Activated T-cell treated with anti-CD3 and anti-CD28 coated beads for 24 hours (primary cell): ENCODE data around the gene HYLS1.
"Not testable (repeated sequence)": the region's sequence is repeated elsewhere in the genome, so short reads cannot be mapped to it uniquely, and the experiment has no call there.

Experiments
- DNase-seq: peaks from one replicate; pipeline ENCODE4 v3.0.0-alpha.2; 2020; ENCODE audit warnings: low read depth

The HYLS1 gene

GRCh38 chr11:125887373-125888324 lies at the start of gene HYLS1:
TSS of gene HYLS1 (plus strand) at chr11:125887668. CDS start at chr11:125899369, 11,701 bp downstream.
- DNase-seq = peak; percentile 94

- no peak for DNase-seq
These were observed 45.0 kb upstream of the HYLS1 start for GRCh38 chr11:125842321-125842948.

DNA sequence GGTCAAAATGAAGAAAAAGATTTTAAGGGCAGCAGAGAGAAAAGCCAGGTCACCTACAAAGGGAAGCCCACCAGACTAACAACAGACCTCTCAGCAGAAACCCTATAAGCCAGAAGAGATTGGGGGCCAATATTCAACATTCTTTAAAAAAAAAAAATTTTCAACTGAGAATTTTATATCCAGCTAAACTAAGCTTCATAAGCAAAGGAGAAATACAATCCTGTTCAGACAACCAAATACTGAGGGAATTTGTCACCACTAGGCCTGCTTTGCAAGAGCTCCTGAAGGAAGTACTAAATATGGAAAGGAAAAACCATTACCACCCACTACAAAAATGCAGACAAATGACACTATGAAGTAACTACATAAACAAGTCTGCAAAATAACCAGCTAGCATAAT lies 41.3 kb upstream of the HYLS1 start:
- no peak for DNase-seq

DNA sequence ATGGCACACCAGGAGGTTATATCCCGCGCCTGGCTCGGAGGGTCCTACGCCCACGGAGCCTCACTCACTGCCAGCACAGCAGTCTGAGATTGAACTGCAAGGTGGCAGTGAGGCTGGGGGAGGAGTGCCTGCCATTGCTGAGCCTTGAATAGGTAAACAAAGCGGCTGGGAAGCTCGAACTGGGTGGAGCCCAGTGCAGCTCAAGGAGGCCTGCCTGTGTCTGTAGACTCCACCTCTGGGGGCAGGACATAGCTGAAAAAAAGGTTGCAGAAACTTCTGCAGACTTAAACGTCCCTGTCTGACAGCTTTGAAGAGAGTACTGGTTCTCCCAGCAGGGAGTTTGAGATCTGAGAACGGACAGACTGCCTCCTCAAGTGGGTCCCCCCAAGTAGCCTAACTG lies 29.8 kb upstream of the HYLS1 start:
- DNase-seq = not testable (repeated sequence)

DNA sequence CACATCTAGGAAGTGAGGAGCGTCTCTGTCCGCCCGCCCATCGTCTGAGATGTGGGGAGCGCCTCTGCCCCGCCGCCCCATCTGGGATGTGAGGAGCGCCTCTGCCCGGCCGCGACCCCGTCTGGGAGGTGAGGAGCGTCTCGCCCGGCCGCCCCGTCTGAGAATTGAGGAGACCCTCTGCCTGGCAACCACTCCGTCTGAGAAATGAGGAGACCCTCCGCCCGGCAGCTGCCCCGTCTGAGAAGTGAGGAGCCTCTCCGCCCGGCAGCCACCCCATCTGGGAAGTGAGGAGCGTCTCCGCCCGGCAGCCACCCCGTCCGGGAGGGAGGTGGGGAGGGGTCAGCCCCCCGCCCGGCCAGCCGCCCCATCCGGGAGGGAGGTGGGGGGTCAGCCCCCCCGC lies 24.7 kb upstream of the HYLS1 start:
- DNase-seq = not testable (repeated sequence)

DNA sequence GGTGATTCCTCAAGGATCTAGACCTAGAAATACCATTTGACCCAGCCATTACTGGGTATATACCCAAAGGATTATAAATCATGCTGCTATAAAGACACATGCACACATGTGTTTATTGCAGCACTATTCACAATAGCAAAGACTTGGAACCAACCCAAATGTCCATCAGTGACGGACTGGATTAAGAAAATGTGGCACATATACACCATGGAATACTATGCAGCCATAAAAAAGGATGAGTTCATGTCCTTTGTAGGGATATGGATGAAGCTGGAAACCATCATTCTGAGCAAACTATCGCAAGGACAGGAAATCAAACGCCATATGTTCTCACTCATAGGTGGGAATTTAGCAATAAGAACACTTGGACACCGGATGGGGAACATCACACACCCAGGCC lies 22.1 kb upstream of the HYLS1 start:
- not testable (repeated sequence) for DNase-seq

DNA sequence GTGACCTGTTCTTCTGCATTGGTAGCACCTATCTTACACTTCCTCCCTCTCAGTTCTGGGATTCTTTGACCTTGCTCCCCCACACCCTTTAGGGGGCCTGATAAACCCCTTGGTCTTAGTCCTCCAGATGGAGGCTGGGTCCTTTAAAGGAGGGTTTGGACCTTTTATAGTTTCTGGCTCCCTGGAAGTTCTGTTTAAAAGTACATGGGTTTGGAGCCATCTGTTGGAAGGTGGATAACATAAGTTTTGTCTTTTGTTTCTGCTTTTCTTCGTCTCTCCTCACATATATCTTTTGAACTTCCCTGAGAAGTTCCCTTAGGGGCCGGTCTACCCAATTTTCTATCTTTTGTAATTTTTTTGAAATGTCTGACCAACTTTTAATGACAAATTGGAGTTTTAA lies 17.9 kb upstream of the HYLS1 start:
- no peak for DNase-seq

DNA sequence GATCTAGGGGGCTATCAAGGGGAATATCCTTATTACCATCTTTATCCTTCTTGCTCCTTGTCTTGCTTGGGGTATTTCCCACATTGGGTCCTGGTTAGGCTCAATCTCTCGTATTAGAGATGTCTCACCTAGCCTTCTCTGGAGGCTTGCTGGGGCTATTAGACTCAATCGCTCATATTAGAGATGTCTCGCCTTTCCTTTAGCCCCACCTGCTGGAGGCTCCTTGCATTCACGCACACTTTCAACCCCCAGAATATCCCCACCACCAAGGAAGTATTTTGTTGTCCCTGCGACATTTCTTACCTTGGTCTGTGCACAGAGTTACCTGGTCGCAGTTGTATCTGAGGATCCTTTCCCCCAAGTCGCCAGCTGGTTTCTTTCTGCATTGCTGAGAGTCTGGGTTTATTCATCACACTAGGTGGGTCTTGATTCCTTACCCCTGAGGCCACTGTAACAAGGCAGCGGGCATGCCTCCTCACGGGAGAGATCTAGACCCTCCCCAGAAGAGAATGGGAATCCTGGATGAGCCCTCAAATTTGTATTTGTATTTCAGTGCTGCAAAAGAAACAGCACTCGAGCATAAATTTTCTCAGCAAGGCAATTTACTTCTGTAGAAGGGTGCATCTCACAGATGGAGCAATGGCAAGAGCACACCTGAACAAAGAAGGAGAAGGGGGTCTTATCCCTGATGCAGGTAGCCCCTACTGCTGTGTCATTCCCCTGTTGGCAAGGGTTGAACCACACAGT lies 15.9 kb upstream of the HYLS1 start:
- no peak for DNase-seq

DNA sequence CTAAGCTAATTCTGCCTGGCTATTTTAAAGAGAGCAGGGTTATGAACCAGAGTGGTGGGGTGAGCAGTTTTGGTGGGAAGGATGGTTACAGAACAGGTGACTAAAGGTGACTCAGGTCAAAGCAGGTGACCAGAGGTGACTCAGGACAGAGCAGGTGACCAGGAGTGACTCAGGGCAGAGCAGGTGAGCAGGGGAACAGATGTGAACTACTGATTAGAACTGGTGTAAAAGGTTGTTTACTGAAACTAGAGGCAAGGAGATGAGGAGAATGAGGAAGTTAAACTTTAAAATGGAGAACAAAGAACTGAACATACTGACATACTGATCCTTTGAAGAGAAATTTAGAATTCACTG lies 15.4 kb upstream of the HYLS1 start:
- DNase-seq = no peak

DNA sequence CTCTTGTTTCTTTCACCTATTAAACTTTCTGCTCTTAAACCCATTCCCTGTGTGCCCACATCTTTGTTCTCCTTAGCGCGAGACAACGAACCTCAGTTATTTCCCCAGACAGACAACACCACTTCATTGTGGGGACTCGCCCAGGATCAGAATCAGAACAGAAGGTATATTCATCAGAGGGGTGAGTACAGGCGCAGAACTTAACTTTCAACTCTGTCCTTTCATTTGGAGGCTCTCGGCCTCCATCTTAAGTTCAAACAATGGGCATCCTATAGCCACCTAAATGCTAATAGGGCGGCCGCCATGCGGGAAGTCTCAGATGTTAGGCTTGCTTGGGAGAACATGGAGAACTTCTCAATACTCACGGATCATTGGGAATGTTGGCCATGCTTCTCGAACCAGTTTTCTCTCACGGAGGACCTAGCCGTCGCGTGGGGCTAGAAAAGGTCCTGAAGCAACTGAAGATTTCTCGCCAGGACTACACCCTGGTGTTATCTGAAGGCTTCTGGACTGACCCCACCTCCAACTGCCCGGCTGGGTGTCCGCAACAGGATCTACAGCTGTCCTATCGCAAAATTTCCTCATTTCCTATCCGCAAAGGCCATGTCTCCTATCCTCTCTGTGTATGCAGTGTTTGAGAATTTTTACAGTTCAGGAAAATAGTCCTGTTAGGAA lies 13.4 kb upstream of the HYLS1 start:
- no peak for DNase-seq

DNA sequence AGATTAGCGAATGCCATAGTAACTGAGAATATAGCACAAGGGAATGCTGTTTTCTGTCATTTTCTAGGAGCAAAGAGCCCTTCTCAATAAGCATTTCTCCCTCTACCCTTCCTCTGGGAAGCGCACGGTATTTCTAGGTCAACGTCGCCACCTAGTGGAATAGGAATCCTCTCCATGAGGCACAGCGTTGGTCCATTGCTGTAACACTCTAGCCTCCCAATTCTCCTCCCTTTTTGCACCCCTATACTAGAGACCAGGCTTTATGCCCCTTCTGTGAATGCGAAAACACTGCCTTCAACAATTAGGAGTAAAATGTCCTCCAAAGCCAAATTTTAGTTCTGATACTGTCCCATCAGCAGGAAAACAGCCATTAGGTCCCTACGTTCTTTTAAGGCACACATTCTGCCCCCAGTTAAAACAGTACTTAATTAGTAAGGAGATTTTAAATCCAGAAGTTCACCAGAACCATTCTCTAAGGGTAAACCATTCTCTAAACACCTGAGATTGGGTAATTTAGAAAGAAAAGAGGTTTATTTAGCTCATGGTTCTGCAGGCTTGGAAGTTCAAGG lies 12.8 kb upstream of the HYLS1 start:
- DNase-seq = peak; percentile 50

DNA sequence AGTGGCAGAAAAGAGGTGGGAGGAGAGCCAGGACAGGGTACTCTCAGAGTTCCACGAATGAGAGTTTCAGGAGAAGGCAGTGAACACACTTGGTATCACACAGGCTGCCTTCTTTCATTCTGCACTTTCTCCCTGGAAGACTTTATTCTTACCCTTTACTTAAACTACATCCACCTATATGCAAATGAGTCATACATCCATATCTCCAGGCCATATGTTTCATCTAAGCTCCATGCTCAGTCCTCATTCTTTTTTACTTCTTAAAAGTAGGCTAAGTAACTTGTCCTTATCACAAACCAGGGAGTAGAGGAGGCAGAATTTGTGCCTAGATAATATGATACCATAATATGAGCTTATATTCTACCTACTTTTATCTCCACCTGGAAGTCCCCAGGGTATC lies 6.2 kb upstream of the HYLS1 start:
- DNase-seq = no peak

DNA sequence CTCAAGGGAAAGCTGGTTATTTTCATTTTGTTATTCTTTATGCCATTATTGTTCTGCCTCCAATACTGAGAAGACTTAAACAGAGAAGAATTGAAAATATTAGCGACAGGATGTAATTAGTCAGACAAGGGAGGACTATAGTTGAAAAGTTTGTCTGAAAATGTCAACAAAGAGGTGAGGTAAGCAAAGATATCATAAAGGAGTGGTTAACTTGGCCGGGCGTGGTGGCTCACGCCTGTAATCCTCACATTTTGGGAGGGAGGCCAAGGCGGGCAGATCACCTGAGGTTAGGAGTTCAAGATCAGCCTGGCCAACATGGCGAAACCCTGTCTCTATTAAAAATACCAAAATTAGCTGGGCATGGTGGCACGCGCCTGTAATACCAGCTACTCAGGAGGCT lies 4.1 kb upstream of the HYLS1 start:
- no peak for DNase-seq

DNA sequence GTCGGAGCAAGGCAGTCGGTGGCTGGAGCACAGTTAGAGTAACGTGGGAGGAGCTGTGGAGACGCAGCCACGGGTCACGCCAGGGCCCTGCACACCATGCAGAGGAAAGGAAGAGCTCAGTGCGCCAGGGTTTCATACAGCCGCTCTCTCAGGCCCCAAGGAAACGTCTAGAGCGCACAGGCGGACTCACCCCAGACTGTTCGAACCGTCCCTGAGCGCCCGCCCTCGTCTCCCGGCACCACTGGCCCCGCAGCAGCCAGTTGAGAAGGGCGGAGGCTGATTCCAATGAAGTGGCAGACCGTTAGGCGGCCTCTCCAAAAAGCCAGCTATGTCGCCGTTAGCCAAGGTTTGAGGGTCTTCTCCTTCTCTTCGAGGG lies 483 bp upstream of the HYLS1 start:
- DNase-seq = no peak

DNA sequence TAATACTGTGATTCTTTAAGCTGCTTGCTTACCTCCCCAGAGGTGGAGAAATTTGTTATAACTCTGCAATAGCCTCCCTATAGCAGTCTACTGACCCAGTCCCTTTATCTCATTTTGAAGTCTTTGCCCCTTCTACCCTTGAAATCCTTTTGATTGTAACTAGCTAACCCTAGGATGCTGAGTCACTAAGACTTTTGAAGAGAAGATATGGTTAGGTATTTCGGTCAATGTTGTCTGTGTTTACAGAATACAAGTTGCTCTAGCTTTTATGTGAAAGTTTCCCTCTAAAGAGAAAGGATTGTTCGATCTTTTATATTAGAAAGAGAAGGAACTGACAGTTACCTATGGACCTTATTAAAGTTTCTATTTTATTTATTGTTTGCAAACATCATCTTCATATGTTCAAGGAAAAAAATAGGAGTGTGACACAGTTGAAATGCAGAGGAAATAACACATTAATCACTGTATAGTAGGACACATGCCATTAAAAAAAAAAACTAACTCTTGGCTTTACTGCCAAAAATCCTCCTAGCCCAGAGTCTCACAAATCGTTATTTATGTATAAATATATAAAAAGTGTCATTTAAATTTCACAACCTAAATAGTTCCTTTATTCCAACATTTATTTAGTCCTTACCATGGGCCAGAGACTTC lies 3.1 kb downstream of the HYLS1 start:
- no peak for DNase-seq

DNA sequence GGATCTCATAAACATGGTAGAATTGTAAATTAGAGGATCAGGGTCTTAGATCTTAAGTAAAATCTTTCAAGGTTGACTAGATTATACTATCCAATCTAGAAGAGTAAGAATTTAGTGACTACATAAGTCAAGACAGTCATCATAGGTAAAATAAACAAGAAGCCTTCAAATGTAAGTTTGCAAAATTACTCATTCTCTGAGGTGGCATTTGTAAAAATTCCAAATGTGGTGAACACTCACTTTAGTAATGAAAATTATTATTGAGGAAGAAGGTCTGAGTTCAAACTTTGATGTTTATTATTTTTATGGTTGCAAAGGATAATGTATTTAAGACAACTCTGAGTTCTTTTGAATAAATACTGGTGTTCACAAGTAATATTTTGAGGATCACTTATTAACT lies 4.6 kb downstream of the HYLS1 start:
- DNase-seq = no peak

- no peak for DNase-seq
These were observed 5.5 kb downstream of the HYLS1 start for GRCh38 chr11:125892994-125893393.

- no peak for DNase-seq
These were observed 14.4 kb downstream of the HYLS1 start for GRCh38 chr11:125901872-125902271.

DNA sequence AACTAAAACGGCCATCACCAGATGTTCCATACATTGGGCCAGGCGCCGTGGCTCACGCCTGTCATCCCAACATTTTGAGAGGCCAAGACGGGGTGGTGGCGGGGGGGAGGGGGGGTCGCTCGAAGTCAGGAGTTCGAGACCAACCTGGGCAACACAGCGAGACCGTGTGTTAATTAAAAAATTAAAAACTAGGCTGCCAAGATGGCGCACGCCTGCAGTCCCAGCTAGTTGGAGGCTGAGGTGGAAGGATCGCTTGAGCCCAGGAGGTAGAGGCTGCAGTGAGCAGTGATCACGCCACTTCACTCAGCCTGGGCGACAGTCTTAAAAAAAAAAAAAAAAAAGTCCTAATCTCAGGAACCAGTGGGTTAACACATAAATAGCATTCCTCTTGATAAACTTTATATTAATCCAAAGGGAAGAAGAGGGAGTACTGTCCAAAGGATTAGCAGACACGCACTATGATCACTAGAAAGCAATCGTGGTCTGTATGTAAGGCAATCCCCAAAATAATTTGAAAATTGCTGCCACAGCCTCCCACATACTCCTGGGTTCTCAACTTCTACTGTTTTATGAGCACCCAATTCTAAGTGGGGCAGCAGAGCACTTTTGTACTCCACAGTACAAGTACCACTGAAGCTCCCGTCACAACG lies 14.9 kb downstream of the HYLS1 start:
- no peak for DNase-seq

DNA sequence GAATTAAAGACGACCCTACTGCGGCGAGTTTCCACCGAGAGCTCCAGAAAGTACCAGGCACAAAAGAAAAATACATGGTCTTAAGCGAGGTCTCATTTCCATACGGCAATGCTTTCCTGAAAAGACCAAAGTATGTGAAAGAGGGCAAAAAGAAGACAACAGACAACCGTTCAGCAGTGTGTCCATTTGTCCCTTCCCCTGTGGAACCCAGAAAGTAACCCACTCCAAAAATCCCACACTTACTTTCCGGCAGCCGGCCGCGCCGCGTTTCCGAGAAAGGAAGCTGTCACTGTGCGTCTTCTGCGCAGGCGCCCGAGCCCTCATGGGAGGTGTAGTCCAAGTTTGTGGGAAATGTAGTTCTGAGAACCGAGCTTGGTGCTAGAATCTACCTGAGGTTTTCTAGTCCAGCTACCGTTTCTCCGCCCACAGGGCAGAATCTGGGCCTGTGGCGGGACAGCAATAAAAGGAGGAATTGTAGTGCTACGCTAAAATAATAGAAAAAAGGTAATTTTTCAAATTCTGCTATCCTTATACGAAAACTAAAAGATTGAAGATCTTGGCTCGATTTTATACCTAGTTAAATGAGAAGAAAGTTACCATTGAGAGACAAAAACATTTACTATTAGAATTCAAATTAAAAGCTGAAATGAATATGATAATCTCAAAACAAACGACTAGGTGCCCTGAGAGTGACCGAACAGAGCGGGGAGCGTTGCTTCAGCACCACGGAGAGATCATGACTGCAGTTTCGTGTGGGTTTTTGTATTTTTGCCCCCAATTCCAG lies 15.7 kb downstream of the HYLS1 start, which contains the start of gene PUS3:
Gene PUS3, minus strand, starts transcription at position 280 of the 784 bp plus-strand sequence. CDS start 6,922 bp downstream, outside the sequence.
- DNase-seq = peak; percentile 88
